SK-N-SH treated with all-trans-retinoic acid at 6 μM for 48 hours (cell line): ENCODE data around the gene DNMT3L.
A peak's percentile ranks its signal among the peaks of the same experiment; 100 is the strongest.

Experiments used
- ATAC-seq: fragments of 200-7000 bp; cut with Tn5 transposase; 3 replicates; pipeline ENCODE4 v1.9.1; 2020; ENCODE audit warnings: mild to moderate bottlenecking, moderate library complexity
- ARNTL ChIP-seq: fragments of 450-650 bp; formaldehyde crosslinking; IDR thresholded peaks from 2 replicates; pipeline ENCODE4 v1.5.0; 2020; ENCODE audit warnings: low read depth, mild to moderate bottlenecking, moderate library complexity, borderline replicate concordance
- BACH2 ChIP-seq: fragments of 250-450 bp; sonication (Bioruptor Pico); IDR thresholded peaks from 2 replicates; pipeline ENCODE4 v1.9.0; 2021; ENCODE audit warnings: mild to moderate bottlenecking, borderline replicate concordance
- CREB5 ChIP-seq: fragments of 250-450 bp; sonication (Bioruptor Pico); IDR thresholded peaks from 2 replicates; pipeline ENCODE4 v1.5.1; 2020; ENCODE audit warnings: low read depth, mild to moderate bottlenecking, moderate library complexity
- CSDC2 ChIP-seq: fragments of 250-450 bp; sonication (Bioruptor Pico); IDR thresholded peaks from 2 replicates; pipeline ENCODE4 v1.5.0; 2020; ENCODE audit warnings: mild to moderate bottlenecking, moderate library complexity
- CSRNP3 ChIP-seq: fragments of 250-450 bp; sonication (Bioruptor Pico); IDR thresholded peaks from 2 replicates; pipeline ENCODE4 v1.5.1; 2021; ENCODE audit warnings: mild to moderate bottlenecking, moderate library complexity
- ESRRG ChIP-seq: fragments of 250-450 bp; sonication (Bioruptor Pico); IDR thresholded peaks from 2 replicates; pipeline ENCODE4 v1.6.1; 2021; ENCODE audit warnings: mild to moderate bottlenecking
- GLIS3 ChIP-seq: fragments of 250-450 bp; sonication (Bioruptor Pico); IDR thresholded peaks from 2 replicates; pipeline ENCODE4 v1.5.0; 2020; ENCODE audit warnings: mild to moderate bottlenecking, moderate library complexity
- ISL1 ChIP-seq: fragments of 250-450 bp; sonication (Bioruptor Pico); IDR thresholded peaks from 2 replicates; pipeline ENCODE4 v2.1.2; 2022; ENCODE audit warnings: mild to moderate bottlenecking, moderate library complexity
- OSR1 ChIP-seq: fragments of 250-450 bp; sonication (Bioruptor Pico); IDR thresholded peaks from 2 replicates; pipeline ENCODE4 v1.8.0; 2022; ENCODE audit warnings: moderate library complexity, mild to moderate bottlenecking, inconsistent platforms
- PATZ1 ChIP-seq: fragments of 250-450 bp; sonication (Bioruptor Pico); IDR thresholded peaks from 2 replicates; pipeline ENCODE4 v1.8.0; 2020; ENCODE audit warnings: mild to moderate bottlenecking, moderate library complexity, borderline replicate concordance
- POU6F1 ChIP-seq: fragments of 250-450 bp; sonication (Bioruptor Pico); IDR thresholded peaks from 2 replicates; pipeline ENCODE4 v1.8.0; 2021; ENCODE audit warnings: low read depth, mild to moderate bottlenecking, moderate library complexity, borderline replicate concordance
- RARB ChIP-seq: fragments of 250-450 bp; sonication (Bioruptor Pico); IDR thresholded peaks from 2 replicates; pipeline ENCODE4 v1.8.0; 2021; ENCODE audit warnings: mild to moderate bottlenecking, moderate library complexity
- SNAI2 ChIP-seq: fragments of 250-450 bp; sonication (Bioruptor Pico); IDR thresholded peaks from 2 replicates; pipeline ENCODE4 v1.5.0; 2020; ENCODE audit warnings: mild to moderate bottlenecking, moderate library complexity
- TCF4 ChIP-seq: fragments of 250-450 bp; sonication (Bioruptor Pico); IDR thresholded peaks from 2 replicates; pipeline ENCODE4 v1.8.0; 2021; ENCODE audit warnings: mild to moderate bottlenecking, moderate library complexity, borderline replicate concordance
- TOX ChIP-seq: fragments of 250-450 bp; sonication (Bioruptor Pico); IDR thresholded peaks from 2 replicates; pipeline ENCODE4 v1.8.0; 2021; ENCODE audit warnings: mild to moderate bottlenecking, moderate library complexity, borderline replicate concordance
- TSHZ2 ChIP-seq: fragments of 250-450 bp; sonication (Bioruptor Pico); IDR thresholded peaks from 2 replicates; pipeline ENCODE4 v1.5.0; 2020; ENCODE audit warnings: mild to moderate bottlenecking, moderate library complexity
- ZC3H10 ChIP-seq: fragments of 250-450 bp; sonication (Bioruptor Pico); IDR thresholded peaks from 2 replicates; pipeline ENCODE4 v1.5.1; 2021; ENCODE audit warnings: mild to moderate bottlenecking, moderate library complexity
- ZFP3 ChIP-seq: fragments of 250-450 bp; sonication (Bioruptor Pico); IDR thresholded peaks from 2 replicates; pipeline ENCODE4 v1.5.0; 2020; ENCODE audit warnings: mild to moderate bottlenecking, moderate library complexity
- ZFP30 ChIP-seq: fragments of 450-650 bp; formaldehyde crosslinking; IDR thresholded peaks from 2 replicates; pipeline ENCODE4 v1.5.0; 2022; ENCODE audit warnings: mild to moderate bottlenecking, moderate library complexity
- ZNF565 ChIP-seq: fragments of 450-650 bp; formaldehyde crosslinking; conservative IDR thresholded peaks from 2 replicates; pipeline ENCODE4 v1.5.0; 2020; ENCODE audit warnings: low read depth, mild to moderate bottlenecking, moderate library complexity
- ZNF8 ChIP-seq: fragments of 450-650 bp; formaldehyde crosslinking; IDR thresholded peaks from 2 replicates; pipeline ENCODE4 v1.5.0; 2020; ENCODE audit warnings: mild to moderate bottlenecking, moderate library complexity

DNMT3L gene

GRCh38 chr21:44299085-44299457 is 37.4 kb upstream of the DNMT3L start:
- TF ChIP-seq POU6F1: no peak
- no peak for TF ChIP-seq OSR1
- no peak for ATAC-seq

GRCh38 chr21:44298301-44298700 is 36.6 kb upstream of the DNMT3L start:
- no peak for ATAC-seq
- TF ChIP-seq ZC3H10 (no peak), SNAI2 (no peak), CSDC2 (CRISPR knock-in tag) (no peak), ISL1 (CRISPR knock-in tag) (no peak), CREB5 (no peak), CSRNP3 (CRISPR knock-in tag) (no peak), BACH2 (CRISPR knock-in tag) (no peak), PATZ1 (no peak), GLIS3 (CRISPR knock-in tag) (no peak), ZFP30 (CRISPR knock-in tag) (no peak), POU6F1 (no peak)

GRCh38 chr21:44297525-44298290 is 36.0 kb upstream of the DNMT3L start:
- TF ChIP-seq GLIS3 (CRISPR knock-in tag): no peak
- TF ChIP-seq BACH2 (CRISPR knock-in tag): no peak
- no peak for TF ChIP-seq CREB5
- no peak for TF ChIP-seq TCF4 (CRISPR knock-in tag)
- no peak for TF ChIP-seq ZFP30 (CRISPR knock-in tag)
- TF ChIP-seq ZFP3 (CRISPR knock-in tag): no peak
- TF ChIP-seq ZC3H10: no peak
- TF ChIP-seq ZNF565 (CRISPR knock-in tag): no peak
- no peak for TF ChIP-seq ARNTL
- no peak for TF ChIP-seq TSHZ2 (CRISPR knock-in tag)
- TF ChIP-seq RARB: no peak
- TF ChIP-seq PATZ1: no peak
- TF ChIP-seq ZNF8 (CRISPR knock-in tag): no peak
- no peak for TF ChIP-seq TOX
- TF ChIP-seq ISL1 (CRISPR knock-in tag): no peak
- TF ChIP-seq ESRRG: no peak
- TF ChIP-seq CSDC2 (CRISPR knock-in tag): no peak
- TF ChIP-seq POU6F1: no peak
- peak; percentile 82 for ATAC-seq
